MG63 (cell line): Measurements from ENCODE around the gene UNC13C. TPM values are rescaled to one million over a fixed set of nuclear protein-coding genes. Genes with fewer than 3 reads are reported as not detected.

Experiments
- DNase-seq: peaks from one replicate; pipeline ENCODE4 v3.0.0-alpha.2; 2020
- H3K27me3 ChIP-seq: fragments of 250-450 bp; sonication (Bioruptor Pico); 2 replicates; pipeline ENCODE4 v1.5.1; 2020; ENCODE audit warnings: mild to moderate bottlenecking, moderate library complexity
- H3K36me3 ChIP-seq: fragments of 250-450 bp; sonication (Bioruptor Pico); 2 replicates; pipeline ENCODE4 v1.5.1; 2020; ENCODE audit warnings: mild to moderate bottlenecking, moderate library complexity
- H3K4me3 ChIP-seq: fragments of 250-450 bp; sonication (Bioruptor Pico); 2 replicates; pipeline ENCODE4 v1.5.1; 2020; ENCODE audit warnings: mild to moderate bottlenecking, moderate library complexity
- H3K9me3 ChIP-seq: fragments of 250-450 bp; sonication (Bioruptor Pico); 2 replicates; pipeline ENCODE4 v1.5.1; 2020; ENCODE audit warnings: mild to moderate bottlenecking, moderate library complexity
- total RNA-seq: library from RNA; depleted of rRNA; stranded (reverse); fragments of >200 nt; shearing (Covaris generic); gene quantifications from 2 replicates; pipeline ENCODE4 v1.2.3, GENCODE V29; 2014; ENCODE audit warnings: low replicate concordance

UNC13C gene
- total RNA-seq, 1 experiment from 2014 or later = not detected

DNA sequence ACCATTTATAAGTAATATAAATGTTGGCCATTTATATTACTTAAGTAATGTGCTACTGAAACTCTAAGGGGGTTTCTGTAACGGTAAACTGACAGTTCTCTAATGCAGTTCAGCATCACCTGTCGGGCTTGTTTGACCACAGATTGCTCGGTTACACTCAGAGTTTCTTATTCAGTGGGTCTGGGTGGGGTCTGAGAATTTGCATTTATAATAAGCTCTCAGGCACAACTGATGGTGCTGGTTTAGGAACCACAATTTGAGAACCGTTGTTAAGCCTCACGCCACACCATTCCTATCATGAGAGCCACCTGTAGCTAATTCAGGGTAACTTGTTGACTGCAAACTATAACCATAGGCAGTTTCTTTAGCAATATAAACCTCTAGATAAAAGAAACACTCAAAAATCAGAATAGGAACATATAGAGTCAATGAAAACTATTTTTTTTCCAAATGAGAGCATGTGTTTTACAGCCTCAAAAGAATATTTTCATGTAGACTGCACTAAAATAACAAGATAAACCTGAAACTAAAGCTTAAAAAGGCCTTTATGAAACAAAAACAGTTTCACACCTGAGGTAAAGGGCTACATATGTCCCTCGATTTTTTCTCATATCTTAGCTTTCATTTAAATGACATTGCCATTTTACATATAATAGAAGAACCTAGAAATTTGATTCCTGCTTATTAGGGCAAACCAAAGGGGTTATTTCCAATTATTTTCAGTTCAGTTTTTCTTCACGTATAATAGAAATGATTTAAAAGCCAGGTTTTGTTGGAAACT is 604.8 kb downstream of the UNC13C start:
- H3K27me3 ChIP-seq = 0 out of 2 replicates have a peak, but pooled peaks cover 3% of the 10 kb centered on the region
- H3K4me3 ChIP-seq = no peak overlapping the region
- H3K36me3 ChIP-seq = no peaks in the 10 kb centered on the region
- DNase-seq = no peak
- no peaks in the 10 kb centered on the region for H3K9me3 ChIP-seq

DNA sequence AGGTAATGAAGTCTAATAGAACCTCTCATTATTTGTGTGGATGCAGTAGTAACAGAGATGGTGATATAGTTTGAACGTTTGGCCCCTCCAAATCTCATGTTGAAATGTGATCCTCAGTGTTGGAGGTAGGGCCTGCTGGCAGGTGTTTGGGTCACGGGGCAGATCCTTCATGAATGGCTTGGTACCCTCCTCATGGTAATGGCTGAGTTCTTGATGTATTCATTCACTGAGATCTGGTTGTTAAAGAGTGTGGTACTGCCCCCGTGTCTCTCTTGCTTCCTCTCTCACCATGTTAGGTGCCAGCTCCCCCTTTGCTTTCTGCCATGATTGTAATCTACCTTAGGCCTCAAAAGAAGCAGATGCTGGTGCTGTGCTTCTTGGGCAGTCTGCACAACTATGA is 606.8 kb downstream of the UNC13C start:
- H3K27me3 ChIP-seq = no peaks in the 10 kb centered on the region
- DNase-seq = no peak
- H3K9me3 ChIP-seq = no peaks in the 10 kb centered on the region
- H3K4me3 ChIP-seq = no peak overlapping the region
- no peaks in the 10 kb centered on the region for H3K36me3 ChIP-seq

DNA sequence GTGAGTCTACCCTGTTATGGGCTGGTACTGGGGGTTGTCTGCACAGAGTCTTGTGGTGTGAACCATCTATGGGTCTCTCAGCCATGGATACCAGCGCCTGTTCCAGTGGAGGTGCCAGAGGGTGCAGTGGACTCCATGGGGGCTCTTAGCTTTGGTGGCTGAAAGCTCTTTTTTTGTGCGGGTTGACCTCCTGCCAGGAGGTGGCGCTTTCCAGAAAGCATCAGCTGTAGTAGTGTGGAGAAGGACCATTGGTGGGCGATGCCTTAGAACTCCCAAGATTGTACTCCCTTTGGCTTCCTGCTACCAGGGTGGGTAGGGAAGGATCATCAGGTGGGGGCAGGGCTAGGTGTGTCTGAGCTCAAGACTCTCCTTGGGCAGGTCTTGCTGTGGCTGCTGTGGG is 615.9 kb downstream of the UNC13C start:
- Histone ChIP-seq H3K36me3 (no peaks in the 10 kb centered on the region), H3K4me3 (no peak overlapping the region), H3K27me3 (no peaks in the 10 kb centered on the region), H3K9me3 (no peaks in the 10 kb centered on the region)
- no peak for DNase-seq

DNA sequence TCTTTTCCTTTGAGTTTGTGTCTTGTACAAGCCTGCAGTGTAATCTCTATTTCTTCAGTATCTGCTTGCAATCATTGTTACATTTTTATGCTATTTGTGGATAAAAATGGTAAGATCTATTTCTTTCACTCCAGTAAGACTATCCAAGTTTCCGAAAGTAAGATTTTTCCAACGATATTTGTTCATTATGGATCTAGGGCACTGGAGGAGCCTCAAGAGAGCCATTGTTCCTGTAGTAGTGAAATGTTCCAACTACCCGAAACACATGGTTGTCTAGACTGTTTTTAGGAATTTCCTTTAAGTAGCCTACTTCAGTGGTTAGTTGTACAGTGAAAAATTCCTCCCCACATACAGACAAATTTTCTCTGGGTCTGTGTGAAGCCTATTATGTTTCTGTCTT is 621.1 kb downstream of the UNC13C start:
- no peak overlapping the region for H3K4me3 ChIP-seq
- no peaks in the 10 kb centered on the region for H3K27me3 ChIP-seq
- no peaks in the 10 kb centered on the region for H3K36me3 ChIP-seq
- no peak for DNase-seq
- no peaks in the 10 kb centered on the region for H3K9me3 ChIP-seq

DNA sequence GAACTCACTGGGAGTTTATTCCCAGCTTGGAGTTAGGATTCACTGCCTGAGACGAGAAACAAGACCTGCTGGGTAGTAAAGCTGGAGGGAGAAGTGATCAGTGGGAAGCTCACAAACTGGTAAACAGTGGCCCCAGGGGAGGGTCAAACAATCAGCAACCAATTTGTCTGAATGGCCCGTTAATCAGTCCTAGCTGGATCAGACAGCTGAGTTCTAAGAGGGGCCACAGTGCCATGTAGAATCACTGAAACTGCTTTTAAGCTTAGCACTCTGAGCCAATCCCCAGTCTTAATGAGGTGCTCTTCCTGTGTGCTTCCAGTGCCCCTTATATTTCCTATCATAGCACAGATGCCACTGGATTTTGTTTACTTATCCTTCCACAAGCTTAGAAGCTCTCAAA is 626.8 kb downstream of the UNC13C start:
- H3K27me3 ChIP-seq = no peaks in the 10 kb centered on the region
- no peaks in the 10 kb centered on the region for H3K36me3 ChIP-seq
- no peak overlapping the region for H3K4me3 ChIP-seq
- DNase-seq = no peak
- no peaks in the 10 kb centered on the region for H3K9me3 ChIP-seq

DNA sequence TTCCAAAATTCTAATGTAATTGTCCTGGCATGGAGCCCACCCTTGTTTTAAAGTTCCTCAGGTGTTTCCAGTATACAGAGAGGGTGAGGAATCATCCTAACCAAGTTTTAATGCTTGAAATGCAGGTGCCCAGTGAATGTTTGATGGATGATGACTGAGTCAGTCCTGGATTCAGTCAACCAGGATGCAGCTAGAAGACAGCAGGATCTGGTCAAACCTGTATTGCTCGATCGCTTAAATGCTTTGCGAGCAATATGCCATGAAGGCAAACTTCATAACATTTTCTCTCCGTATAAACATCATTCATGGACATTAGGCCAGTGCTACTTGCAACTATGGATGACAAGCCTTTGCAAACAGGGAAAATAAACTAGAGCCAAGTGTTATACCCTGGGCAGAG is 627.3 kb downstream of the UNC13C start:
- no peaks in the 10 kb centered on the region for H3K27me3 ChIP-seq

DNA sequence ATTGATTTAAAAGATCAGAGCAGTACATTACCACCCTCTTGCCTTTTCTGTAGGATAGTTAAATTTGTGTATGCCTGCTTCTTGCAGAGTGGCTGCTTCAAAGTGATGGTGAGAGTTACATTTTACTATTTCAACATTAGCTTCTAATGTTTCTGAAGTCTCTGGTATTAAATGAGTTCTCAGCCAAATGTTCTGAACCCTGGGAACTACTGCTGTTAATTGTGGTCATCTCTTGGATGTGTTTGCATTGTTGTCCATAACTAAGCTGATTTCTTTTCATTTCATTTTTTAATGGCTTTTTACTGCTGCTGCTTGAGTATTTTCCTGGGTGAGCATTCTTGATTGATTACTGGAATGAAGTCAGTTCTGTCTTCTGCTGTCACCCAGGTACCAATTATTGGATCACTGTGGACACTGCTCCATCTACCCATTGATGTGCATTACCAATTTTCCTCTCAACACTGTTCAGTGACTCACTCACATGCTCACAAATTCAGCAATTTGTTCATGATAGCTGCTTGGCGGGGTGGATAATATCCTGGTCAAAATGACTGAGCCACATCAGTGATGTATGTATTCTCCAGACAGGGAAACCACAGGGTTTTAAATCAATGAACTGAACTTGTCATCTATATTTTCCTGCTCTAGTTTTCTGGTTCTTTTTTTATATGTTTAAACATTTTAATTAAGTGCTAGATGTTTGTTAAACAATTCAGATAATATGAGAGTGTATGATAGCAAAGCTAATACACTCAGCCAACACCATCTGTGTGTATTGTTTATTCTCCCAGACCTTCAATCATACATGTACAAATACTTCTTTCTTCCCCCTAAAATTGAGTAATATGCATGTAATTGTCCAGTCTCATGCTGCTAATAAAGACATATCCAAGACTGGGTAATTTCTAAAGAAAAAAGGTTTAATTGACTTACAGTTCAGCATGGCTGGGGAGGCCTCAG is 630.9 kb downstream of the UNC13C start:
- DNase-seq = no peak
- Histone ChIP-seq H3K27me3 (no peaks in the 10 kb centered on the region), H3K4me3 (no peak overlapping the region), H3K9me3 (no peaks in the 10 kb centered on the region), H3K36me3 (no peaks in the 10 kb centered on the region)

More for the DNA sequence above, 627.3 kb downstream of the UNC13C start:
- no peaks in the 10 kb centered on the region for H3K36me3 ChIP-seq
- no peak overlapping the region for H3K4me3 ChIP-seq
- no peak for DNase-seq
- H3K9me3 ChIP-seq = no peaks in the 10 kb centered on the region

DNA sequence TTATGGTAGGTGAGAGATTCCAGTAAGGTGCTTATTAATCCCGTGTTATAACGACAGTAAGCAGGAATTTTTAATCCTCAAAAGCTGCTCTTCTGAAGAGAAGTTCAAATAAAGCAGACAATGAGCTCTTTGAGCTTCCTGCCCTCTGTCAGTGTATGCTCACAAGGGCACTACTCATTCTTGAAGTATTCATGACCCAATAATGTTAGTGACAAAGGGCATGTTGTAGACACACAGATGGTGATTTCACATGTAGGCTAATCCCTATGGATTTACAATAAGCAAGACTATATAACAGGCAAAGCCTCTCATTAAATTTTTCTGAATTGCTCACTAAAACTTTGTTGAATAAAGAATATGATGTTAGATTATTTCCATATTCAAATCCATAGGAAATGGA is 639.9 kb downstream of the UNC13C start:
- H3K9me3 ChIP-seq = no peaks in the 10 kb centered on the region
- no peak overlapping the region for H3K4me3 ChIP-seq
- H3K36me3 ChIP-seq = no peaks in the 10 kb centered on the region
- no peak for DNase-seq
- H3K27me3 ChIP-seq = no peaks in the 10 kb centered on the region

DNA sequence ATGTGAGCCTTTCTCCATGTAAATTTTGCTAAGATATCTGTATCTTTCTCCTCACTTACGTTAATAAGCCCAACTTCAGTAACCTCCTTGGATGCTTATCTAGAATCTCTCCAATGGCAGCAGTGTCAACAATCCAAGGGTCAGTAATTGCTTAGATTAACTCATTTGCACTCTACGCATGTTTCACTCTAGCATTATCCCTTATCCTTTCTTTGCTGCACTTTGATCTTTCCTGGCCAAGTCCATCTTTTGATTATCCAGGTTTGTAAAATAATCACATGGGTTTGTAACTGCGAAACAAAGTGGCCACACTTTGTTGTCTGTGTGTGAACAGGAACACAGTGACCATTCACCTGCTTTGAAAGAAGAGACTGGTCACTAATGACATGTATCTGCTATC is 640.9 kb downstream of the UNC13C start:
- H3K36me3 ChIP-seq = no peaks in the 10 kb centered on the region
- H3K4me3 ChIP-seq = no peak overlapping the region

DNA sequence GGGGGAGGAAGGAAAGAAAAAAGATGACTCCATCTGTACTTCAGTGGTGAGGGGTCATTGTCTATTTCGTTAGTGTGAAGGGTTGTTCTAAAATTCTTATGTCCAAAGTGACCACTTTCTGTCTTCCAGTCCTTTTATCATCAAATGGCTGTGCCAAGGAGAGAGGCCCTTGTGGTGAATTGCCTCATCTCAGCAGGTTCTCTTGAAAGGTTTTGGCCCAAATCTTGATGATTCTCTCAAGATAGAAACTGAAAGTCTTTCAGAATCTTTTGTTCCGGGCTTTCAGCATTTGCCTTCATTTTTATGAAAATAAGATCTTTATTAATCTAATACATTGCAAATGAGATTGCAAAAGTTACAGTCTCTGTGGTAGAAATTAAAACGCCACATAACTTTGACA is 642.7 kb downstream of the UNC13C start:
- no peak for DNase-seq
- H3K27me3 ChIP-seq = no peaks in the 10 kb centered on the region
- H3K9me3 ChIP-seq = no peaks in the 10 kb centered on the region
- H3K4me3 ChIP-seq = no peak overlapping the region
- no peaks in the 10 kb centered on the region for H3K36me3 ChIP-seq

More for the DNA sequence above, 640.9 kb downstream of the UNC13C start:
- no peaks in the 10 kb centered on the region for H3K27me3 ChIP-seq
- no peak for DNase-seq
- no peaks in the 10 kb centered on the region for H3K9me3 ChIP-seq

DNA sequence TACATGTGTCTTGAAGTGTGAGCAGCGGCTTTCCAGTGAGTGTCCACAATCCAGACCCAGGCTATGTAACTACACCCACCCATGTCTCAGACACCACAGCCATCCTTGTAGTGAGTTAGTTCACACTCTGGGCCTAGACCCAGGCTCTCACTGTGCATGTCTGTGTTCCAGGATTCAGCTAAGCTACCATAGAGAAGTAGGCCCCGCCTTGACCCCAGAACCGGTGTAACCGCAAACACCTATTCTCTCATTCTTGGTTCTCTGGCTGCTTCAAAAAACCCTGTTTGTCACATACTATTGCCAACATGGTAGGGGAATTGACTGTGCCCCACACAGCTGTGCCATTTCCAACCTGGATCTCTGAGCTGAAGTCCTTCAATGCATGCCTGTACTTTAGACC is 657.9 kb downstream of the UNC13C start:
- Histone ChIP-seq H3K27me3 (no peaks in the 10 kb centered on the region), H3K4me3 (no peak overlapping the region), H3K9me3 (no peaks in the 10 kb centered on the region), H3K36me3 (no peaks in the 10 kb centered on the region)
- no peak for DNase-seq

DNA sequence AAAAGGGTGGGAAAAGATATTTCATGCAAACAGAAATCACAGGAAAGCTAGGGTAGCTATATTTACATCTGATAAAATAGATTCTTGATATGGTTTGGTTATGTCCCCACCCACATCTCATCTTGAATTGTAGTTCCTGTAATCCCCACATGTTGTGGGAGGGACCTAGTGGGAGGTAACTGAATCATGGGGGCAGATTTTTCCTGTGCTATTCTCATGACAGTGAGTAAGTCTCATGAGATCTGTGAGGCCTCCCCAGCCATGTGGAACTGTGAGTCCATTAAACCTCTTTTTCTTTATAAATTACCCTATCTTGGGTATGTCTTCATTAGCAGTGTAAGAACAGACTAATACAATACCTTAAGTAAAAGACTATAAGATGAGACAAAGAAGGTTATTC is 660.4 kb downstream of the UNC13C start:
- H3K27me3 ChIP-seq = no peaks in the 10 kb centered on the region
- H3K36me3 ChIP-seq = no peaks in the 10 kb centered on the region
- no peak overlapping the region for H3K4me3 ChIP-seq
- no peaks in the 10 kb centered on the region for H3K9me3 ChIP-seq
- DNase-seq = no peak

DNA sequence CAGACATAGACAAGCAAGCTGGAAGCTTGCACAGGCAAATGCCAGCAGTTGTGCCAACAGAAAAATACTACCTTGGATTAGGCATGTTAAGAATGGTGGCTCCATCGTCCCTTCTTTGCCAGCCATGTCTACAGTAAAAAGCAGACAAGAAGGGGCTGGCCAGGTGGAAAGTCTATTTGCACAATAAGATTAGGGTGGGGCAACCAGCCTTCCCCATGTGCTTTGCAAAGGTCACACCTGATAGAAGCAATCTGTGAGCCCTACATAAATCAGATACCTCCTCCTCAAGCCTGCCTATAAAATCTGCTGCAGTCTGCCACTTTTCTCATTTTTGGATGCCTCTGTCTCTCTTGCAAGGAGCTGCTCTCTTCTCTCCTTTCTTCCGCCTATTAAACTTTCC is 662.6 kb downstream of the UNC13C start:
- Histone ChIP-seq H3K36me3 (no peaks in the 10 kb centered on the region), H3K4me3 (no peak overlapping the region), H3K9me3 (no peaks in the 10 kb centered on the region), H3K27me3 (no peaks in the 10 kb centered on the region)
- no peak for DNase-seq

DNA sequence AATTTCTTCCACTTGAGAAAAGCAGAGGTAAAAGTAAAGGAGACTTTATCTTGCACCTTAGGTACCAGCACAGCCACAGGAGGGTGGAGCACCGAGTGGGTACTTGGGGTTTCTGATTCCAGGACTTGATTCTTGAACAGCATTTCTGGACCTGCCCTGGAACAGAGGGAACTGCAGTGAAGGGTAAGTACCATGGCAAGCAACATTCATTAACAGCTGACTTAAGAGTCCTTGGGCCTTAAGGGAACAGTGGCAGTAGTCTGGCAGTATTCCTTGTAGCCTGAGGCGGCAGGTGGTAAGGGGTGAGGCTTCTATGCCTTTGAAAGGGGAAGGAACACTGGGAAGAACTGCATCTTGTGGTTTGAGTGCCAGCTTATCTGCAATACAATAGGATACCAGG is 666.6 kb downstream of the UNC13C start:
- no peak overlapping the region for H3K4me3 ChIP-seq
- H3K27me3 ChIP-seq = no peaks in the 10 kb centered on the region
- H3K9me3 ChIP-seq = no peaks in the 10 kb centered on the region
- H3K36me3 ChIP-seq = no peaks in the 10 kb centered on the region
- no peak for DNase-seq

DNA sequence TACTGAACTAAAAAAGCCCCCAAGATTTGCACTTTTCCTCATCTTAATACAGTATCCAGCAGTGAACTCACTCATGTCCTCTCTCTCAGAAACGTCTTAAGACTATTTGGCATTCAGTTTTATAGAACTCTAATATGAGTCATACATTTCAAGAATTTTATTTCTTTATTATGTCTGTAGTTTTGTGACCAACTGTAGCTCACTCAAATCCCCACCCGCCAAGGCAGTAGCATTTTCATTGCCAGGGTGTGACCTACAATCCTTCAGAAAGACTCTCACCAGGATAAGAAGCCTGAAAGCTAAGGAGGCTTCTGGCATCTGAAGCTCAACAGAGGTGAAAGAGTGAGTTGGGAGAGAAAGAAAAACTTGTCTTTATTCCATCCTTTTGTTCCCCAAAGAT is 681.4 kb downstream of the UNC13C start:
- no peak for DNase-seq
- Histone ChIP-seq H3K9me3 (no peaks in the 10 kb centered on the region), H3K27me3 (no peaks in the 10 kb centered on the region), H3K4me3 (no peak overlapping the region), H3K36me3 (no peaks in the 10 kb centered on the region)

DNA sequence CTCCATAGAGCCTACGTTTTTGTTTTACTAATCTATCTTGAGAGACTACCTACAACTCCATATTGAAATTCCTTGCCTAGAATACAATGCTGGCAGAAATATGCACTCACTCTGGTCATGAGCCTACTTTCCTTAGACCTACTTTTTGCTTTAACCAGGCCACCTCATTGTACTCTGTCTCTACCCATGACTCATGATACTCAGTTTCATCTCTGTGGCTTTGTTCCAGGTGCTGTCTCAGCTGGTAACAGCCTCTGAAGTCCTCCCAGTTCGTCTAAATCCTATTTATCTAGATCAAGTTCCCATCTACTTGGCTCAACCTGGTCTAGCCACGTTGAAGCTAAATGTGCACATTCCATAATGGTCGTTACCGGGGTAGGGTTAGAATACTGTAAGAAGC is 682.1 kb downstream of the UNC13C start:
- Histone ChIP-seq H3K9me3 (no peaks in the 10 kb centered on the region), H3K36me3 (no peaks in the 10 kb centered on the region), H3K4me3 (no peak overlapping the region), H3K27me3 (no peaks in the 10 kb centered on the region)
- DNase-seq = no peak

DNA sequence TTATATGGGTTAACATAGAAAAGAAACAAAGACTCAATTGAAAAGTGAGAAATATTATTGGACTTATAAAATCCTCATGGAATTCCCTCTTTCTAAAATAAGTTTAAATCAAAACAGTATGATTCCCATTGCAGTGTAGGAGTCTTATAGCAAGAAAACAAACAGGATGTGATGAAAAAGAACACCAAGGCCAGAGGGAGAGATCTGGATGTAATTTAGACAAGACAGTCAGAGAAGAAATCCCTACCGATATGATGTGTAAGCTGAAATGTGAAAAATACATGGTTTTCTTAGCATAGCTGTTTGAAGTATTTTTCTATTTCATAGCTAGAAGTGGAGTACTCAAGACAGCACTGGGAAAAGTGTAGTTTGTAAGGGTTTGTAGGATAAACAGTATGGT is 697.0 kb downstream of the UNC13C start:
- no peak overlapping the region for H3K4me3 ChIP-seq

More for the DNA sequence above, 697.0 kb downstream of the UNC13C start:
- H3K9me3 ChIP-seq = peaks cover 2% of the 10 kb centered on the region; the same call in 1 of the 2 replicates
- no peak for DNase-seq
- no peaks in the 10 kb centered on the region for H3K36me3 ChIP-seq
- H3K27me3 ChIP-seq = no peaks in the 10 kb centered on the region
